Stimulated activated CD4-positive, alpha-beta T cell treated with anti-CD3 and anti-CD28 coated beads, Interleukin-1b, Interleukin-23, amount 100 ng/mL, for 24 hours (primary cell): ENCODE results near the gene PEAK3.

Experiments
- DNase-seq, 4 experiments: peaks; one replicate each; pipeline ENCODE4 v3.0.0-alpha.2; 2020; ENCODE audit warnings: low read depth in 4 of 4, low spot score in 1 of 4

PEAK3 gene

DNA sequence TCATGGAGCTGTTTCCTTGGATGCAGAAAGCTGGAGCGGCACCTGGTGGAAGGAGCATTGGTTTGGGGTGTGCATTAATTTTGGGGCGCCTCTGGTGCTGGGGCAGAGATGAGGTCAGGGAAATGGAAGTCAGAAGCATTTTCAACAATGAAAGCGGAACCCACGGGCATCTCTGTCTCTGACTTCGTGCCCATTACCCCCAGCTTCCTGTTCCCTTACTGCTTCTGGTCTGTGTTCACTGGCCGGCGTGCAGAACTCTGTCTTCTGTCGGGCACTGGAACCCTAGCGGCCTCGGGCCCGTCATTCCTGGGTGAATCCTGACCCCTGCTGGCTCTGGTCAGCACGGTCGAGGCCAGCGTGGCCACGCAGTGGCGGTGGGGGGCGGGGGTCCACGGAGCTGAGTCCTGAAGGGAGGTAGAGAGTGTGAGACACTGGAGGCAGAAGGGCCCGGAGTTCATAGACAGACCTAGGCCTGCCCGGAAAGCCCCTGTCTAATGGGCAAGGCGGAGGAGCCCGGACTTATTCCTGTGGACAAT, 33.9 kb upstream of the PEAK3 start:
- no peak for DNase-seq

DNA sequence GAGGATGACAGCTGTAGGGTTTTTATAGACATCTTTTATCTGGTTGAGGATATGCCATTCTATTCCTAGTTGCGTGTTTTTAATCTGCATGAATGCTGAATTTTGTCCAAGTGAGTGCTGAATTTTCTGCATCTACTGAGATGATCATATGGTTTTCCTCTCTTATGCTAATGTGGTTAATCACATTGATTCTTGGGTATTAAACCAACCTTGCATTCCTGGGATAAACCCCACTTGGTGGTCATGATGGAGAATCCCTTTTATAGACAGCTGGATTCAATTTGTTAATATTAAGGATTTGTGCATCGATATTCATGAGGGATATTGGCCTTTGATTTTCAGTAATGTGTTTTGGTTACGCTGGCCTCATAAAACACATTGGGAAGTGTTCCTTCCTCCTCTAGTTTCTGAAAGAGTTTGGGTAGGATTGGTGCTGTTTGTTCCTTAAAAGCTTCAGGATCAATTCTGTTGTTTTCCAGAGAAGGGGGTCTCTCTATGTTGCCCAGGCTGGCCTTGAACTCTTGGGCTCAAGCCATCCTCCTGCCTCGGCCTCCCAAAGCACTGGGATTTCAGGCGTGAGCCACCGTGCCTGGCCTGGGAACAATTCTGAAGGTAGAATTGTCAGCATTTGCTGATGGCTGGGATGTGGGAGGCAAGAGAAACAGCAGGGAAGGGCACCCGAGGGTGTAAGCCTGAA, 33.3 kb upstream of the PEAK3 start:
- no peak for DNase-seq

DNA sequence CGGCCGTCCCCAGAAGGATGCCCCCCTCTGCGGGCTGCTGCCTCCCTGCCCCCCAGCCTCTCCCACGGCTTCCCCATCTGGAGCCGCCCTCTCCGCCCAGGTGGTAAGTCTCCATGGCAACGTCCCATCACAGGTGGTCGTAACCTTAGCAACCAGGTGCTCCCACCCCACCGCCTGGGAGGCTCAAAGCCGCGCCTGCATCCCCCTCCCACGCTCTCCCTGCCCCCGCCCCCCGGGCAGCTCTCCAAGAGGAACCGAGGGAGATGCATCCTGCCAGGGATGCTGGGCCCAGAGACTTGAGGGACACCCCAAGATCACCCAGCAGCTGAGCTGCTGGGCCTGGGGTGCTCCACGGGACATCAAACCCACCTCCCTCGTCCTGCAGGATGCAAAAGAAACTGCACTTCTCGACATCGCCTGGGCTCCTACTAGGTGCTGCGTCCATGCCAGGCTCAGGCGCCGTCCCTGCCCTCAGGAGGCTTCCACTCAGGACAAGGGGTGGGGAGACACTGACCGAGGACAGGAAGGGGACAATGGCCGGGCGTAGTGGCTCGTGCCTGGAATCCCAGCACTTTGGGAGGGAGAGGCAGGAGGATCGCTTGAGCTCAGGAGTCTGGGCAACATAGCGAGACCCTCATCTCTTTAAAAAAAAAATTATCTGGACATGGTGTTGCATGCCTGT, 31.0 kb upstream of the PEAK3 start:
- DNase-seq = no peak

DNA sequence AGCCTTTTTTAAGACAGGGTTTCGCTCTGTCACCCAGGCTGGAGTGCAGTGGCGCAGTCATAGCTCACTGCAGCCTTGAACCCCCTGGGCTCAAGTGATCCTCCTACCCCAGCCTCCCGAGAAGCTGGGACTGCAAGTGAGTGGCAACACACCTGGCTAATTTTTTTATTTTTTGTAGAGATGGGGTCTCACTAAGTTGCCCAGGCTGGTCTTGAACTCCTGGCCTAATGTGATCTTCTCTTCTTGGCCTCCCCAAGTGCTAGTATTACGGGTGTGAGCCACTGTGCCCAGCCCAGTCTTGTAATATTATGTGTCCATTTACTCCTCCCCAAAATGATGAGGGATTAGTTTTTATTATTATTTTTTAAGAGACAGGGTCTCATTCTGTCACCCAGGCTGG, 29.1 kb upstream of the PEAK3 start:
- DNase-seq = no peak

GRCh38 chr19:2309734-2310362, 27.9 kb upstream of the PEAK3 start:
- DNase-seq = no peak

- DNase-seq = no peak
Measured at GRCh38 chr19:2308114-2308556, 26.2 kb upstream of the PEAK3 start, which contains the start of gene LINGO3. LINGO3 (minus strand) TSS chr19:2308154; CDS start chr19:2291776, 16,378 bp downstream.

GRCh38 chr19:2307518-2308012, 25.6 kb upstream of the PEAK3 start:
- no peak for DNase-seq

GRCh38 chr19:2306971-2307370, 25.0 kb upstream of the PEAK3 start:
- no peak for DNase-seq

- no peak for DNase-seq
Measured at GRCh38 chr19:2306281-2306806, 24.4 kb upstream of the PEAK3 start.

- no peak for DNase-seq
Measured at GRCh38 chr19:2305452-2306280, 23.7 kb upstream of the PEAK3 start.

DNA sequence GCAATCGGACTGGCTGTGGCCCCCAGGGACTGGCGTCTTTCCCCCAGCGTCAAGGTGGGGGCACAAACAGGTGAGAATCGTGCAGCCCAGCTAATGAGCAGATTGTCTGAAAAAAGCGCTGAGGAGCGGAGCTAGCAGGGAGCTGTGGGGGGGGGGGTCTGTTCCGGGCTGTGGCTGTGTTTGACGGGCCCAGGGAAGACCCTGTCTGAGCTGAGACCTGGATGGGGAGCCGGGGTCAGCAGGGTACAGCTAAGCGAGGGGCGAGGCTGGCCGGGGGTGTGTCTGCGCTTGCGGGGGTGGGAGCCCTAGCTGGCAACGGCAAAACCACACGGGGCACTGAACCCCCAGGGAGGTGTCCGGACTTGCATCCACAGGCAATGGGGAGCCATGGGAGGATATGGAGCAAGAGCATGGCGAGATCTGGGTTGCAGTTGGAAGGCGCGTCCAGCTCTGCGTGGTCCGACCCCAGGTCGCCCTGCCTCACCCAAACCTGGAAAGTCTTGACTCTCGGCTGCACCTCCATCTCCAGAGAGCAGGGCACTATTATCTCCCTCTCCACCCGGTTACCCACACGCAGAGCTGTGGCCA, 21.3 kb upstream of the PEAK3 start:
- DNase-seq = no peak

- DNase-seq = no peak
Measured at GRCh38 chr19:2302319-2303210, 20.6 kb upstream of the PEAK3 start.

DNA sequence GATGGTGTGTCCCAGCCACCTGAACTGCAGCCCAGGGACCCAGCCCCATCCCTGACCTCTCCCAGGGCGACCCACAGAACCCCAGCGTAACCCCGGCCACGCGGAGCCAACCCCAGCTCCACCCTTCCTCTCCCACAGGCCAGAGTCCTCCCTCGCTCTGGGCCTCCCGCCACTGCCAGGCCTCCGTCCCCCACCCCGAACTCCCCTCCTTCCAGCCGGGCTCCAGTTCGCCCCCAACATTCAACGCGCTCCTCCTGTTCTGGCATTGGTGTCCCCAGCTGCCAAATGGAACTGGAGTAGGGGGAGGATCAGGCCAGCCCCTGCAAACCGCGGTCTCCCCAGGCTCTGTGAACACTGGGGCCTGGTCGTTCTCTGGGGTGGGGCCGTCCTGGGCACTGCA, 18.6 kb upstream of the PEAK3 start:
- no peak for DNase-seq

DNA sequence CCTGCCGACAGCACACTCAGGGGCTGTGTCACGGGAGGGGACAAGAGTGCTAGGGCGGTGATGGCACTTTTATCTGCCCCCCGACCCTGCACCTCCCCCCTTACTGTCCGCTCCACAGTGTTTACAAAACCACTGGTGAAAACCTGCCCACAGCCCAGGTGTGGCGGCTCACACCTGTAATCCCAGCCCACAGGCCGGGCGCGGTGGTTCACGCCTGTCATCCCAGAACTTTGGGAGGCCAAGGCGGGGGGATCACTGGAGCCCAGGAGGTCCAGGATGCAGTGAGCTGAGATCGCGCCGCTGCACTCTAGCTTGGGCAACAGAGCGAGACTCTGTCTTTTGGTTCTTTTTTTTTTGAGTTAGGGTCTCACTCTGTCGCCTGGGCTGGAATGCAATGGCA, 14.2 kb upstream of the PEAK3 start:
- DNase-seq = no peak

DNA sequence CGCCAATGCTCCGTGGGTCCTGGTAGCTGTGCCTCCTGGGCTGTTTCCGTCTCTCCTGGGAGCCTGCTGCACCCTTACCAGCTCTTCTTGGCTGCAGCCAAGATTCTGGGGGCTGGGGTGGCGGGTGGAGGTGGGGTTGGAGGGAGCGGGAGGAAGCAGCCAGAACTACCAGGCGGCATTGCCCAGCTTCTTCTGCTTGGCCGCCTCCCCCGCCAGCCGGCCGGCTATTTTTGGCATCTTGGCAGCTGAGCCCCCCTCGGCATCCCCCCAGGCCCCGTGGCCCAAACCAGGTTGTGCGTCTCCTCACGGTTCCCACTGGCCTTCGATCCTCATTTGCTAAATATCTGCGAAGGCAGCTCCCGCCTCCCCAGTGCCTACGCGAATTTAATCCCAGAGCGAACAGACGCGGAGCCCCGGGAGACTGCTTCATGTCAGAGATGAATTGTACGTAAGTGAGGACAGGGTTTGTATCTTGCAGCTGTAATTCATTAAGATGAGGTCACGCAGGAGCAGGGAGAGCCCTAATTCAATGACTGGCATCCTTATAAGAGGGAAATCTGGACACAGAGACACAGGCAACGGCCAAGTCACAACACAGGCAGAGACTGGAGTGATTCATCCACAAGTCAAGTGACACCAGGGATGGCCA, 12.8 kb upstream of the PEAK3 start:
- no peak for DNase-seq

DNA sequence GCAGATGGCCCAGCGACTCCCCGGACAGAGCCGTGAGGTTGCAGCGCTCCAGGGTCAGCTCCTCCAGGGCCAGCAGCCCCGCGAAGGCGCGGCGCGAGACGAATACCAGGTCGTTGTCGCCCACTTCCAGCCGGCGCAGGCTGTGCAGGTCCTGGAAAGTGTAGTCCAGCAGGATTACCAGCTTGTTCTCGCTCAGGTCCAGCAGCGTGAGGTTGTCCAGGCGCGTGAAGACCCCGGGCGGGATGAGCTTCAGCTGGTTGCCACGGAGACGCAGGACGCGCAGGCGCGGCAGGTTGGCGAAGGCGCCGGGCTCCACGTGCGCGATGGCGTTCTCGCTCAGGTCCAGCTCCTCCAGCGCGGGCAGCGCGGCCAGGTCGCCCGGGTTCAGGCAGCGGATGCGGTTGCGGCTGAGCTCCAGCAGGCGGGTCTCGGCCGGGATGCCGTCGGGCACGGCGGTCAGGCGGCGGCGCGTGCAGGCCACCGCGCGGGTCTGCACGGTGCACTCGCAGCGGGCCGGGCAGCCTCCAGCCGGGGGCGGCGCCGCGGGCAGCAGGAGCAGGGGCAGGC, 9.3 kb upstream of the PEAK3 start:
- DNase-seq = no peak

DNA sequence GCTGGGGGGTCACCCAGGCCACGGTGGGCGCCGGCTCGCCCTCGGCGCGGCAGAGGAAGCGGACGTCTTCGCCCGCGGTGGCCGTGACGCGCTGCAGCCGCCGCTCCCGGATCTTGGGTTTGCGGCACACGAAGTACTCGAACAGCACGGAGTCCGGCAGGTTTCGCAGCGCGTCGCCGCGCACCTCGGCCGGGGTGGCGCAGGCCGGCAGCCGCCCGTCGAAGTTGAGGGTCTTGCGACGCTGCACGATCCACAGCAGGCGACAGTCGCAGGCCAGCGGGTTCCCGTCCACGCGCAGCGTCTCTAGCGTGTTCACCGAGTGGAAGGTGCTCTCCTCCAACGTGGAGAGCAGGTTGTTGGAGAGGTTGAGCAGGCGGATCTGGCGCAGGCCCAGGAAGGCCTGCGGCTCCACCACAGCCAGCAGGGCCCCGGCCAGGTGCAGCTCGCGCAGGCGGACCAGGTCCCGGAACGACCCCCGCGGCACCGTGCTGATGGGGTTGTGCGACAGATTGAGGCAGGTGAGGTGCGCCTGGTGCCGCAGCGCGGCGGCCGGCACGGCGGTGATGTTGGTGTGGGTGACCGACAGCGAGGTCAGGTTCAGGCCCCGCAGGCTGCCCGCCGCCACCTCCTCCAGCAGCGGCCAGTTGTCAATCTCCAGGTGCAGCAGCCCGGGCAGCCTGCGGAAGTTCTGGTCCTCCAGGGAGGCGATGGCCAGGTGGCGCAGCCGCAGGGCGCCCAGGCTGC, 8.6 kb upstream of the PEAK3 start:
- no peak for DNase-seq
